HepG2 (cell line): ENCODE results near the gene ANKRD36C.
"Not testable (repeated sequence)": the region's sequence is repeated elsewhere in the genome, so short reads cannot be mapped to it uniquely, and the experiment has no call there.

Experiments used
- CTCF ChIP-seq: sonication (generic); formaldehyde crosslinking; IDR thresholded peaks from 2 replicates; pipeline ENCODE4 v1.5.0; 2020; ENCODE audit warnings: mild to moderate bottlenecking, missing genetic modification reagents, moderate library complexity
- EZH2 ChIP-seq: conservative IDR thresholded peaks from 2 replicates; pipeline ENCODE4 v1.6.1; 2012; ENCODE audit warnings: mild to moderate bottlenecking, low read depth, low read length, moderate library complexity
- GPBP1L1 ChIP-seq: sonication (generic); formaldehyde crosslinking; IDR thresholded peaks from 2 replicates; pipeline ENCODE4 v1.5.0; 2020; ENCODE audit warnings: mild to moderate bottlenecking, missing genetic modification reagents
- HCFC1 ChIP-seq: fragments of 150-350 bp; IDR thresholded peaks from 2 replicates; pipeline ENCODE4 v1.6.1; 2014; ENCODE audit warnings: low read depth, low read length
- KDM6A ChIP-seq: IDR thresholded peaks from 2 replicates; pipeline ENCODE4 v1.6.1; 2016; ENCODE audit warnings: low read depth
- MXD4 ChIP-seq: IDR thresholded peaks from 2 replicates; pipeline ENCODE4 v1.6.1; 2016; ENCODE audit warnings: mild to moderate bottlenecking, missing biosample characterization, missing genetic modification reagents
- PBX2 ChIP-seq: IDR thresholded peaks from 2 replicates; pipeline ENCODE4 v1.6.1; 2016; ENCODE audit warnings: control low read depth
- POLR2AphosphoS5 ChIP-seq: IDR thresholded peaks from 2 replicates; pipeline ENCODE4 v1.6.1; 2012; ENCODE audit warnings: low read depth, low read length
- ZBTB40 ChIP-seq, 2 experiments: fragments of 450-650 bp in 1 of 2; sonication (generic) in 1 of 2; formaldehyde crosslinking in 1 of 2; IDR thresholded peaks; 2 replicates each; pipeline versions ENCODE4 v1.6.1 to v1.8.0; 2016 to 2022; ENCODE audit warnings: antibody characterized with exemption in 1 of 2, mild to moderate bottlenecking in 1 of 2, missing genetic modification reagents in 1 of 2
- ZNF615 ChIP-seq: sonication (generic); formaldehyde crosslinking; IDR thresholded peaks from 2 replicates; pipeline ENCODE4 v1.5.0; 2020; ENCODE audit warnings: mild to moderate bottlenecking, missing genetic modification reagents, borderline replicate concordance

- TF ChIP-seq POLR2AphosphoS5; HCFC1; KDM6A (CRISPR knock-in tag); CTCF (CRISPR knock-in tag); PBX2 (CRISPR knock-in tag); ZNF615 (CRISPR knock-in tag); ZBTB40 (IDR thresholded peaks at IDR 0.05); ZBTB40 (CRISPR knock-in tag; IDR thresholded peaks at IDR 0.05); EZH2; MXD4 (CRISPR knock-in tag); GPBP1L1 (CRISPR knock-in tag): not testable (repeated sequence)
Observed at GRCh38 chr2:96016321-96016720, 24.7 kb upstream of the ANKRD36C start.
